HuH-7 (cell line): ENCODE data around the gene MT1H.

Experiments used
- DNase-seq: peaks from one replicate; pipeline ENCODE4 v3.0.0; 2011; ENCODE audit warnings: low spot score

MT1H gene

DNA sequence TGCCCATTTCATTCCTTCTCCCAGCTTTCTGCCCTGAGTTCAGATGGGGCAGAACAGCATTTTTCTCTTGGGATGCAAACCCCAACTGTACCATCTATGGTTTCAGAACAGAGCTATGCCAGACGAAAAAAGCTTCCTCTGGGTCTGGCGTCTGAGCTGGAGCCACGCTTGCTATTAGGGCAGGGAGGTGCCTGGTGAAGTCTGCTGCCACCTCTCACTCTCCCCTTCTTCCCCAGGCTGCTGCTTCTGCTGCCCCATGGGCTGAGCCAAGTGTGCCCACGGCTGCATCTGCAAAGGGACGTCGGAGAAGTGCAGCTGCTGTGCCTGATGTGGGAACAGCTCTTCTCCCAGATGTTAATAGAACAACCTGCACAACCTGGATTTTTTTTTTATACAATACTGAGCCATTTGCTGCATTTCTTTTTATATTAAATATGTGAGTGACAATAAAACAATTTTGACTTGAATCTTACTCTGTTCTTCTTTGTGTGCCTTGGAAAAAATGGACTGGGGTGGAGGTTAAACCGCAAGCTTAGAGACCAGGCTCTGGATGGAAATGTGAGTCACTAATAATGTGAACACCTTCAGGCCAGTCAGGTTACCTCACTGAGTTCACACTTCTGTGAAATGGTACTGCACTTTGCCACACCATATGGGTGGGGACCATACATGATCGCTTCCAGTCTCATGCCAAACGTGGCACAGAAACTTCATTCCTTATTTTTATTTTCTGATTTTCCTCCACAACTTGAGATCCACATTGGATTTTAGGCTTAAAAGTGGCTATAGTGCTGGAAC lies 32.8 kb upstream of the MT1H start:
- no peak for DNase-seq

DNA sequence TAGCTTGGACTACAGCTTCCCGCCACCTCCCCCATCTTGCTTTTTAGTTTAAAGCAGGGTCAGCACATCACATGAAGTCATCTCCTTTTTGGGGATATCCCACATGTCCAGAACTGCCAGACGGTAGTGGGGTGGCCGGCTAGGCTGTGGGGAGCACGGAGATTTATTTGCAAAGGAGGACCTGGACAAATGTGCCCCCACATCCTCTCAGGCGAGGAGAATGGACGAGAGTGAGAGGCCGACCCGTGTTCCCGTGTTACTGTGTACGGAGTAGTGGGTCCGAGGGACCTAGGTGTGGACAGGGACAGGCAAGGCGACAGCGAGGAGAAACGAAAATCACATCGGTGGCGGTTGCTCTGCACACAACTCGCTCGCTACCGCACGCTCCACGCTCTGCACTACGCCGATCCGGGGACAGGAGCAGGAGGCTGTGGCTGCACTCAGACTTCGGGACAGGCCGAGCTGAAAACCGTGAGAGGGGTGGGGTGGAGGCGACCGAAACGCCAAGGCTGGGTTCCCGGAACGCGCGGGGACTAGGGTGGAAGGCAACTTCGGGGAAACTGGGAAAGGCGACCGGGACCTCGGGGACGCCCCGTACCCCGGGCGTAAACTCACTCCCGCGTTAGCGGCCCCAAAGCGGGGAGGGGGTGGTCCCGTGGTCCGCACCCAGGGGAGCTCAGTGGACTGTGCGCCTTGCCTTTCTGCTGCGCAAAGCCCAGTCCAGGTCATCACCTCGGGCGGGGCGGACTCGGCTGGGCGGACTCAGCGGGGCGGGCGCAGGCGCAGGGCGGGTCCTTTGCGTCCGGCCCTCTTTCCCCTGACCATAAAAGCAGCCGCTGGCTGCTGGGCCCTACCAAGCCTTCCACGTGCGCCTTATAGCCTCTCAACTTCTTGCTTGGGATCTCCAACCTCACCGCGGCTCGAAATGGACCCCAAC lies 31.5 kb upstream of the MT1H start, which contains the start of gene MT1A:
Gene MT1A (plus strand): TSS at position 853 of the 937 bp plus-strand sequence. CDS start 73 bp downstream, at position 926.
- DNase-seq = peak; percentile 74

DNA sequence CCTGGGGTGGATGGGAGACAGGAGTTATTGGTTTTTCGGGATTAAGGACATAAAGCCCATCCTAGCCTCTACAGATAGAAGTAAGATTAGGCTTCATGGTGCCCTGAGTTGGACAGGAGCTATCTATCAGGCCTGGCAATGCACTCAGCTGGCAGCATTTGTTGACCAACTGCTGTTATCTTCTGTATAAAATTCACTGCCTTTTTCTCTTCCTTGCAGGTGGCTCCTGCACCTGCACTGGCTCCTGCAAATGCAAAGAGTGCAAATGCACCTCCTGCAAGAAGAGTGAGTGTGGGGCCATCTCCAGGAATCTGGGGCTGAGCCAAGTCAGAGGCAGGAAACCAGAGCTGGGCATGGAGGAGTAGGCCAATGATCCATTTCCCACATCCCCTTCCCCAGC lies 30.6 kb upstream of the MT1H start:
- no peak for DNase-seq

DNA sequence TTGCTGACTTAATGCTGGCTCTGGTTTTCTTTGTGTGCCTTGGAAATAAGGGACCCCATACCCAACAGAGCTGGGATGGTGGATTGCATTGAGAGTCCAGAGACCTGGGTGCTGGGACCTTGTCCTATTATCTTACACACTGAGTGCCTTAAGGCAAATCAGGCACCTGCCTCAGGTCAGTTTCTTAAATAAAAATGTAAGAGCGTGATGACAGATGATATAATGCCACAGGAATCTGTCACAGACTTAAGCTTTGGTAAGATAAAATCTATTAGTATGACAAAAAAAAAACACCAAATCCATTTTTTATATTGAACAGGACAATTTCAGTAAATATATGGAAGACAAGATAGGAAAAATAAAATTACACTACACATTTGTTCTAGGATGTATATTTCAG lies 29.5 kb upstream of the MT1H start:
- DNase-seq = no peak

DNA sequence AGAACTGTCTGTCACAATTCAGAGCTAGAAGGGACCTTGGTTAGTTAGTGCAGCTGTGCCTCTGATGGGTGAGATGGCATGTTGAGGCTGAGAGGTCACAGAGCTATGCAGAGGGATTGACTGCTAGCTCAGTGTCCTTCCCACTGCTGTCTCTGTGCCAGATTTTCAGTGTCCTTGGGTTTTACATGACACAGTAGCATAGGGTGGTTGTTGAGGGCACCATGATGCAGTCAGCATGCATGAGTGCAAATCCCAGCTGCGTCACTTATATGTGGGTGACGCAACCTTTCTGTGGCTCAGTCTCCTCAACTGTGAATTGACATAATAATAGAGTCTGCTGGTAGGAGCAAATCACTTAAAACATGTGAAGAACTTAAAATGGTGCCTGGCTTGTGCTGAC lies 28.4 kb upstream of the MT1H start:
- no peak for DNase-seq

DNA sequence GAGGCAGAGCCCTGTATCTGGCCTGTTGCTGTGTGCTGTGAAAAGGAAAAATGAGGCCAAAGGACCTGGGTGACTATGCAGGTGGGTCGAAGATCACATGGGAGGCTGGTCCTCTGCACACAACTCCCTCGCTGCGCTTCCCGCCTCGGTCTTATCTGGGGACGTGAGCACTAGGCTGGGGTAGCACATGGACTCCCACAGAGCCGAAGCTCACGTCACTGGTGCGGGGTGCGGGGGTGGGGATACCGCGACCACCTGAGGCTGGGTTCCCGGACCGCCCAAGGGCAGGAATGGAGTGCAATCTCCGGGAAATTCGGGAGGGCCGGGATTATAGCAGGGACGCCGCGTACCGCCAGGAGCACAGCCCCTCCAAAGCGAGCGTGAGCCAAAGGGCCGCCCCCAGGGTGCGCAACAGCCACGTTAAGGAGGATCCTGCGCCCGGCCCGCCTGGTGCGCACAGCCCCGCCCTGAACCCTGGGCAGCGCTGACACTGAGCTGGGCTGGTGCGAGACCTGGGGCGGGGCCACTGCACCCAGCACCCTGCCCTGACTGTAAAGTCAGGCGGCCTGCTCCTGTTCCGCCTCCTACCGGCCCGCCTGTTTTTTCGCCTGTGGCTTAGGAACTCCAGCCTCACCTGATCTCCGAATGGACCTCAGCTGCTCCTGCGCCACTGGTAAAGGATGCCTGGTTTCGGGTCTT lies 26.4 kb upstream of the MT1H start:
- DNase-seq = peak; percentile 63

DNA sequence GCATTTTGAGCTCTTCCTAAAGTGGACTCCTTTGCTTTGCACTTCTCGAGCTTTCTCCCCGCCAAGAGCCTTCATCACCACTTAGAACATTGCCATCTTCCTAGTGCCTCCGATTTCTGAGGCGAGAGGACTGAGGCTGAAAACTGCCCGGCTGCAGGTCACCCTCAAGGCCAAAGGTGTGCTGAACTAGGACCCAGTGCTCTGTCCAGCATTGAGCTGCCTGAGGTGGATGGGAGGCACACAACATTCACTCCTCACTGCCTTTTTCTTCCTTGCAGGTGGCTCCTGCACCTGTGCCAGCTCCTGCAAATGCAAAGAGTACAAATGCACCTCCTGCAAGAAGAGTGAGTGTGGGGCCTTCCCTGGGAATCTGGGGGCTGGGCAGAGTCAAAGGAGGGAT lies 25.8 kb upstream of the MT1H start:
- no peak for DNase-seq

DNA sequence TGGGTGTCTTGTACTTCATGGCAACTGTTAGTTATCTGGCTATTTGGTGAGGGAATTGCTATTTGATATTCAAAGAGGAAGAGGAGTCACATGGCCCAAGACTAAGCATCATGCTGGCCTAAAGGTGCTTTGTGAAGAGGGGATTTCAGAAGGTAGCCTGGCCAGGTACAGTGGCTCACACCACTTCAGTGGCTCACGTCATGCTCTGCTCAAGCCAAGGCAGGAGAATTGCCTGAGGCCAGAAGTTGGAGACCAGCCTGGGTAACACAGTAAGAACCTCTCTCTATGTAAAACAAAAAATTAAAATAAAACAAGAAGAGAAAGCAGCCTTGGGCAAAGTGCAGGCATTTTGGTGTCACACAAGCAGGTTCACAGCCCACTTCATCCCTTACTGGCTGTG lies 24.3 kb upstream of the MT1H start:
- no peak for DNase-seq

DNA sequence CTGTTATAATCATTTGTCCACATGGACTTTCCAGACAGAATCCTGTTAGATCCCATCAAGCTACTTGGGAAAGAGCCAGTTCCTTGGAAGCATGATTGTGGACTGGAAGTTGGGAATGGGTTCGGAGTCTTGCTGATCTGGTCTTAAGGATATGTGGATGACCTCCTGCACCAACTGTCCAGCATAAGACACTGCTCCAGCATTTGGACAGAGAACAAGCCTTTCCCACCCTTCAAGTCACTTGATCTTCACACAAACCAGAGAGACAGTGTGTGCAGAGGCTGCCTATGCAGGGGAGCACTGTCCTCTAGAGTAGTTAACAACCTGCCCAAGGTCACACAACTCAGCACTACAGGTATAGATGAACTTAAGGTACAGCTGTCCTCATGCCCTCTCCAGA lies 23.8 kb upstream of the MT1H start:
- no peak for DNase-seq

DNA sequence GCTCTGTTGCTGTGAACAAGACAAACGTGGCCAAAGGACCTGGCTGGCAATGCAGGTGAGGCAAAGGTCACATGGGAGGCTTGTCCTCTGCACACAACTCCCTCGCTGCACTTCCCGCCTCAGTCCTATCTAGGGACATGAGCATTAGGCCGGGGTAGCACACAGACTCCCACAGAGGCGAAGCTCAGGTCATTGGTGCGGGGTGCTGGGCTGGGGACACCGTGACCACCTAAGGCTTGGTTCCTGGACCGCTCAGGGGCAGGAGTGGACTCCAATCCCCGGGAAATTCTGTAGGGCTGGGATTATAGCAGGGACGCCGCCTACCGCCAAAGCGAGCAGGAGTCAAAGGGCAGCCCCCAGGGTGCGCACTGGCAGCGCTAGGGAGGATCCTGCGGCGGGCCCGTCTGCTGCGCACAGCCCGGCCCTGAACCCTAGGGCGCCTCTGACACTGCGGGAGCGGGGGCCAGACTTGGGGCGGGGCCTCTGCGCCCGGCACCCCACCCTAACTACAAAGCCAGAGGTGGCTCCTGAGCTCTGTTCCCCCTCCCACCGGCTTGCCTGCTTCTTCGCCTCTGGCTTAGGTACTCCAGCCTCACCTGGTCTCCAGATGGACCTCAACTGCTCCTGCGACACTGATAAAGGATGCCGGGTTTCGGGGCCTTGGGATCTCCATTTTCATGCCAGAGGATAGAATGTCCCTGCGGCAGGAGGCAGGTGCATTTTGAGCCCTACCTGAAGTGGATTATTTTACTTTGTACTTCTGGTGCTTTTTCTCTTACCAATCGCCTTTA lies 21.8 kb upstream of the MT1H start:
- no peak for DNase-seq

DNA sequence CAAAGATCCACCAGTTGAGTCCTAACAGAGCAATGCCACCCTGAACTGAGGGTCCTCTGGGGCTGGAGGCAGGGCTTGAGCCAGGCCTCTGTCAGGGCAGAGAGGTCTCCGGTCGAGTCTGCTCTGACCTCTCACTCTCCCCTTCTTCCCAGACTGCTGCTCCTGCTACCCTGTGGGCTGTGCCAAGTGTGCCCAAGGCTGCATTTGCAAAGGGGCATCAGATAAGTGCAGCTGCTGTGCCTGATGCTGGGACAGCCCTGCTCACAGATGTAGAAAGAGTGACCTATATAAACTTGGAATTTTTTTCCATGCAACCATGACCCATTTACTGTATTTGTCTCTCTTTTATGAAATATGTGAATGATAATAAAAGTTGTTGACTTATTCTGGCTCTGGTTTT lies 20.3 kb upstream of the MT1H start:
- no peak for DNase-seq

DNA sequence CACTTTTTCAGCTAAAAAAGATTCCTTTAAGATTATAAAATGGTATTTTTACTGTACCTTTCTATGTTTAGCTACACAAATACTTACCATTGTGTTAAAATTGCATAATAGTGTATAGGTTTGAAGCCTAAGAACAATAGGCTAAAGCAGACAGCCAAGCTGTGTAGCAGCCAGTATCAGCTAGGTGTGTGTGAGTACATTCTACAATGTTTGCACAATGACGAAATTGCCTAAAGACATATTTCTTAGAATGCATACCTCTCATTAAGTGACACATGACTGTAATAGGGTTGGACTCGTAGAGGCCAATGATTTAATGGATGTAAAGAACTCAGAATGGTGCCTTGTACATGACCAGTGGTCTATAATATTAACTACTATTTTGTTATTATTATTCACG lies 19.8 kb upstream of the MT1H start:
- DNase-seq = no peak

DNA sequence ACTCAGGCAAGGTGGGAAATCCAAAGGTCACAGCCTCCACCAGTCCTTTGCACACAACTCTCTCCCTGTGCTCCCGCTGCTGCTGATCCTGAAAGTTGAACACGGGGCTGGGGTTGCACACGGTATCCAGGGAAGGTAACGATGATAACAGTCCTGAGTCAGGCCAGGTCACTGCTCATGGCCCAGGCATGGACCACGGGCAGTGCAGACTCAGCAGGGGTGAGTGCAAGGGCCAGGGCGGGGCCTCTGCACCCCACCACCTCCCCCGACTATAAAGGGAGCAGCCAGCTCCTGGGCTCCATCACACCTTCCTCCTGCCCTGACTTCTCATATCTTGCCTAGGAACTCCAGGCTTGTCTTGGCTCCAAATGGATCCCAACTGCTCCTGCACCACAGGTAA lies 18.0 kb upstream of the MT1H start, which contains the start of gene MT1B:
Gene MT1B (plus strand): TSS at position 301 of the 400 bp plus-strand sequence. CDS start 68 bp downstream, at position 369.
- DNase-seq = no peak

DNA sequence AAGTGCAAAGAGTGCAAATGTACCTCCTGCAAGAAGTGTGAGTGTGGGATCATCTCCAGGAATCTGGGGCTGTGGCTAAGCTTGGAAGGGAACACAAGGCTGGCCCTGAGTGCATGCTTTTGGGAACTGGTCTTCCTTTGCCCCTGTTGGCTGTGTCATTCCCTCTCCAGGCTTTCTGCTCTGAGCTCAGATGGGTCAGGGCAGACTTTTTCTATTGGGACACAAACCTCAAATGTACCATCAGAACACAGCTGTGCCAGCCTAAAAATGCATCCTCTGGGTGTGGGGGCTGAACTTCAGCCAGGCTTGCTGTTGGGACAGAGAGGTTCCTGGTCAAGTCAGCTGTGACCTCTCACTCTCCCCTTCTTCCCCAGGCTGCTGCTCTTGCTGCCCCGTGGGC lies 17.0 kb upstream of the MT1H start:
- DNase-seq = no peak

DNA sequence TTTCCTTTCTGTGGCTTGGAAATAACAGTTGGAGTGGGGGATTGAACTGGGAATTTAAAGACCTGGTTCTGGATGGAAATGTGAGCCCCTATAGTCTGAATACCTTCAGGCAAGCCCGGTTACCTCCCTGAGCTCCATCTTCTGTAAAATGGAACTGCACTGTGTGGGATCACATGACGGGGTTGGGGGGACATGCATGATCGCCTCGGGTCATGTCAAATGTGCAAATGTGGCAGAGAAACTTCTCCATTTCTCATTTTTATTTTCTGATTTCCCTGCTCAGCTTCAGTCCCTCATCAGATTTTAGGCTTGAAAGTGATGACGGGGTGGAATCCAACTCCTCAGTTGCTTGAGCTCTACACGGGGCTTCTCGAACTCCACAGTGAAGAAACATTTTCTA lies 16.4 kb upstream of the MT1H start:
- no peak for DNase-seq

DNA sequence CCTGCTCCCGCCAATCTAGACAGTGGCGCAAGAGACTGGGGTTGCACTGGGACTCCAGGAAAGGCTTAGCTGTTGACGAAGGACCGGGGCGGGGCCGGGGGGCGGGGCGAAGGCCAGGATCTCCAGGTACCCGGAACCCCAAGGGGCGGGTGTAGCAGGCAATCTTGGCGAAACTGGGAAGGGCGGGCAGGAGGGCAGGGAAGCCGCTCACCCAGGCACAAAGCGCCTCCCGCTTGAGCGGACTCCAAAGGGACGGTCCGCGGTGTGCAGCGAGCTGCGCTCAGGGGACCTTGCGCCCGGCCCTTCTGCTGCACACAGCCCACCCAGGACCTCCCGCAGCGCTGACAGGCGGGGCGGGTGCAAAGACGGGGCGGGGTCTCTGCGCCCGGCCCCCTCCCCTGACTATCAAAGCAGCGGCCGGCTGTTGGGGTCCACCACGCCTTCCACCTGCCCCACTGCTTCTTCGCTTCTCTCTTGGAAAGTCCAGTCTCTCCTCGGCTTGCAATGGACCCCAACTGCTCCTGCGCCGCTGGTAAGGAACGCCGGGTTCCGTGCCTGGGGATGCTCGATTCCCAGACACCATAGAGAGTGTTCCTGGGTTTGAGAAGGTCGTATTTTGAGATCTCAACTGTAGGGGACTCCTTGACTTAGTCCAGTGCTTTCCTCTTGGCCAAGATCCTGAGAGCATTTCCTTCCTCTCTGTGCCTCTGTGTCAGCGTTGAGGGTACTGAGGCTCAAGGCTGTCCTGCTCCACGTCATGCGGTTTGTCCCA lies 11.9 kb upstream of the MT1H start, which contains the start of gene MT1F:
Gene MT1F (plus strand): TSS at position 405 of the 772 bp plus-strand sequence. CDS start 100 bp downstream, at position 505.
- DNase-seq = peak; percentile 84

DNA sequence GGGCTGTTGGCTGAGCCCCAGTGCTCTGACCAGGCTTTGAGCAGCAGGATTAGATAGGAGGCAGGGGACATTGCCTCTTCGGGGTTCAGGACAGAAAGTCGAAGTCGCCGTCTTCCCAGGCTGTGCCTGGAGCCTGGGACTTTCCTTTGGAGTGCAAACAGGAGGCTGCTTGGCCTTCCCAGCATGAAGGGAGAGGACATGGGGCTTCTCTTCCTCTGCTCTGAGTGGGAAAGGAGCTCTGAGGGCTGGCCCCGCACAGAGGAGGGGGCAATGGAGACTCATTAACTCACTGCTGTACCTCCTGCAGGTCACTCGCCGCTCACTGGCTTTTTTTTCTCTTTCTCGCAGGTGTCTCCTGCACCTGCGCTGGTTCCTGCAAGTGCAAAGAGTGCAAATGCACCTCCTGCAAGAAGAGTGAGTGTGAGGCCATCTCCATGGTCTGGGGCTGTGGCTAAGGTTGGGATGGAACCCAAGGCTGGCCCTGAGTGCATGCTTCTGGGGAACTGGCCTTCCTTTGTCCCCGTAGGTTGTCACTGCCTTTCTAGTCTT lies 11.2 kb upstream of the MT1H start:
- no peak for DNase-seq

DNA sequence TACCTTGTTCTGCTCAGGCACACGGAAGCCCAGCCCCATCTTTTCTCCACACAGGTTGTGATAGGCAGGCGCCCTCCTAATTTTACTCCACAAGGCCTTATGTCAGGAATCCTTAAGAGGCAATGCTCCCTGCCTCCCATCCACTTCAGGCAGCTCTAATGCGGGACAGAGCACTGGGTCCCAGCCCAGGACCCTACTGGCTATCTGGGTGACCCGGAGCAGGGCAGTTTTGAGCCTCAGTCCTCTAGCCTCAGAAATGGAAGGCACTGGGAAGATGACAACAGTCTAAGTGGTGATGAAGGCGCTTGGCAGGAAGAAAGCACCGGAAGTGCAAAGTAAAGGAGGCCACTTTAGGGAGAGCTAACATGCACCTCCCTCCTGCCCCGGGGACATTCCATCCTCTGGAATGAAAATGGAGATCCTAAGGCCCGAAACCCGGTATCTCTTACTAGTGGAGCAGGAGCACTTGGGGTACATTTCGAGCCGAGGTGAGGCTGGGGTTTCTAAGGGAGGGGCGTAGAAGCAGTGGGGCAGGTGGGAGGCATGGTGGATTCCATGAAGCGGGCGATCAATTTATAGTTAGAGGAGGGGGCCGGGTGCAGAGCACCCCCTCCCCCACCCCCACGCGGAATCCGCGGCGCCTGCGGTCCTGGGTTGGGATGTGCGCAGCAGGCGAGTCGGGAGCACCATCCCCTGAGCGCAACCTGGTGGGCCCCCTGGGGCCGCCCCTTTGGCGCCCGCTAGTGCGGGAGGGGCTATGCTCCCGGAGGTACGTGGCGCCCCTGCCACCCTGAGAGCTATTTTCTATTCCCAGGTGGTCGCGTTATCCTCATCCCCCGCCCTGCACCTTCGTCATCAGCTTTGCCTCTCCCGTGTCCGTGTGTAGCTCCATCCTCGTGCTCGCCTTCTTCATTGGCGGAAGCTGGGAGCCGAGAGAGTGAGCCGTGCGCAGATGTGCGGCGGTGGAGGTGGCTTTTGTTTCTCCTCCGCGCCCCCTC lies 7.0 kb upstream of the MT1H start:
- DNase-seq = no peak

DNA sequence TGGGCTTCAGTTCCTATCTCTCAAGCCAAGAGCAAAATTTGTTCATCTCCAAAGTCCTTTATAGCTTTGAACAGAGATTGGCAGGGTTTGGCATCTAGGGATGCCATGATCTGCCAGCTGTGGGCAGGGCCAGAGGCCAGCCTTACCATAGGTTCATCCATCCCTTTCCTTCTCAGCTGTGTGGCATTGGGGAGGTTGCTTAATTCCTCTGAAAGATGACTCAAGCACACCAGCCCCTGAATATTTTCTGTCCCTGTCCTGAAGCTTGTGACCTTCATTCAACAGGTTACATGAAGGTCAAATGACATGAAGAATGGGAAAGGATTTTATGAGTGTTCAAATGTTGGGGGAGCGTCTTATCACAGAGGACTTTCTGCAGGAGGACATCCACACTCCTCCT lies 5.1 kb upstream of the MT1H start:
- DNase-seq = no peak
